Lower leg skin (tissue), 4 donors: ENCODE data around the gene TRMO. TPM values are rescaled to one million over a fixed set of nuclear protein-coding genes. Genes with fewer than 3 reads are reported as not detected.

ENCODE experiments used
- DNase-seq, 2 donors: peaks; one replicate each; pipeline ENCODE4 v3.0.0-alpha.2; 2019; ENCODE audit warnings: low spot score in 2 of 2
- H3K4me3 ChIP-seq: fragments of 200-600 bp; sonication (generic); 2 replicates; pipeline ENCODE4 v1.5.1; 2017; ENCODE audit warnings: mild to moderate bottlenecking, low read depth; ENCODE audit not compliant: poor library complexity, severe bottlenecking
- CTCF ChIP-seq, 3 donors: fragments of 450-650 bp; IDR thresholded peaks; one replicate each; pipeline ENCODE4 v1.5.1; 2016; ENCODE audit warnings: antibody characterized with exemption in 3 of 3, mild to moderate bottlenecking in 3 of 3, moderate library complexity in 2 of 3
- POLR2A ChIP-seq, 2 donors: fragments of 450-650 bp; IDR thresholded peaks; one replicate each; pipeline ENCODE4 v1.6.1; 2016 to 2017; ENCODE audit warnings: antibody characterized with exemption in 2 of 2, mild to moderate bottlenecking in 1 of 2, moderate library complexity in 1 of 2
- WGBS, 2 donors: methylation state at CpG; one replicate each; pipeline ENCODE4 v1.1.5; 2018; 5-methylcytosine and 5-hydroxymethylcytosine counted together
- intact Hi-C: fragments of 100-400 bp; cut with DNase I; formaldehyde crosslinking; loops from one replicate; pipeline ENCODE4 v1.15.0; 2023; ENCODE audit warnings: low total_unique reads
- total RNA-seq, 4 donors: library from RNA; depleted of rRNA; stranded (reverse); fragments of >200 nt; gene quantifications; one replicate each; pipeline ENCODE4 v1.1.0, GENCODE V29; 2016

The TRMO gene
- total RNA-seq, 4 donors from 2014 or later: 28.6 to 51.6 (median 38.7) TPM

- no peak for DNase-seq
- intact Hi-C loops: loop anchor here (5.0 kb wide), 1 partner anchor 188 kb away; no protein-coding TSS in a partner anchor
- no peak overlapping the region for H3K4me3 ChIP-seq
- TF ChIP-seq CTCF (IDR thresholded peaks at IDR 0.05) (no peak), POLR2A (IDR thresholded peaks at IDR 0.05) (no peak)
- WGBS, 2 donors: 68 to 74% methylated on average over 9 of the region's 9 CpGs
Measured at GRCh38 chr9:97900103-97900737, 22.1 kb downstream of the TRMO start.

GRCh38 chr9:97895695-97896332, 26.5 kb downstream of the TRMO start:
- 67 to 69% methylated on average over 3 to 6 of the region's 6 CpGs for WGBS, 2 donors
- no peak overlapping the region for H3K4me3 ChIP-seq
- TF ChIP-seq CTCF (IDR thresholded peaks at IDR 0.05): no peak
- no peak for TF ChIP-seq POLR2A (IDR thresholded peaks at IDR 0.05)
- intact Hi-C loops: no loop called here
- DNase-seq: no peak

- TF ChIP-seq POLR2A (IDR thresholded peaks at IDR 0.05) (no peak), CTCF (IDR thresholded peaks at IDR 0.05) (no peak)
- DNase-seq: no peak
- intact Hi-C loops: no loop called here
- H3K4me3 ChIP-seq: no peak overlapping the region
- 95 to 97% methylated on average over 1 of the region's 1 CpG for WGBS, 2 donors
Measured at GRCh38 chr9:97895211-97895610, 27.1 kb downstream of the TRMO start.

- 91 to 97% methylated on average over 2 of the region's 2 CpGs for WGBS, 2 donors
Measured at GRCh38 chr9:97892421-97892820, 29.9 kb downstream of the TRMO start.

GRCh38 chr9:97891736-97892135, 30.6 kb downstream of the TRMO start:
- intact Hi-C loops: no loop called here
- 84 to 92% methylated on average over 5 of the region's 5 CpGs for WGBS, 2 donors
- TF ChIP-seq CTCF (IDR thresholded peaks at IDR 0.05): no peak
- no peak for TF ChIP-seq POLR2A (IDR thresholded peaks at IDR 0.05)
- no peak for DNase-seq
- no peak overlapping the region for H3K4me3 ChIP-seq

More at GRCh38 chr9:97892421-97892820, 29.9 kb downstream of the TRMO start:
- H3K4me3 ChIP-seq: no peak overlapping the region
- no peak for TF ChIP-seq CTCF (IDR thresholded peaks at IDR 0.05)
- TF ChIP-seq POLR2A (IDR thresholded peaks at IDR 0.05): no peak
- DNase-seq: no peak
- intact Hi-C loops: no loop called here
